ENCODE measurements around the gene SEMA3A. TPM values are rescaled to one million over a fixed set of nuclear protein-coding genes. Genes with fewer than 3 reads are reported as not detected.

Gene SEMA3A
- total RNA-seq, 2 experiments from 2014 or later: not detected

GRCh38 chr7:84176716-84177115 is 17.9 kb downstream of the SEMA3A start:
- ChIA-PET CTCF (ENCODE audit: unreplicated experiment) (no interaction called here), POLR2A (no interaction called here)
- Histone ChIP-seq H3K4me3 (ENCODE audit: low read depth, low read length, poor library complexity, severe bottlenecking) (no peak overlapping the region), H3K79me2 (ENCODE audit: insufficient read depth, low read depth, low read length) (no peaks in the 10 kb centered on the region), H2AFZ (ENCODE audit: low read length) (no peak overlapping the region), H3K4me2 (ENCODE audit: low read length) (no peak overlapping the region), H3K9me2 (ENCODE audit: insufficient read depth, low read length) (no peaks in the 10 kb centered on the region), H3K27ac (ENCODE audit: low read depth, low read length, poor library complexity, severe bottlenecking) (no peak overlapping the region), H4K20me1 (ENCODE audit: insufficient read depth, low read length) (no peaks in the 10 kb centered on the region), H3K4me1 (ENCODE audit: insufficient read depth, low read length, poor library complexity, severe bottlenecking) (no peaks in the 10 kb centered on the region), H3K36me3 (ENCODE audit: insufficient read depth, low read length) (no peaks in the 10 kb centered on the region), H3K9me3 (ENCODE audit: low read length) (no peaks in the 10 kb centered on the region)
- intact Hi-C loops (cut with micrococcal nuclease; ENCODE audit: unreplicated experiment): no loop called here
- no peak for TF ChIP-seq CTCF (conservative IDR thresholded peaks at IDR 0.05; ENCODE audit: low read length)
- TF ChIP-seq EZH2phosphoT487 (IDR thresholded peaks at IDR 0.05; ENCODE audit: borderline replicate concordance, low read depth, low read length): no peak
- DNase-seq (ENCODE audit: low spot score): no peak
- BruUV-seq (replicated peaks): no TSS peak

- no peaks in the 10 kb centered on the region for H3K36me3 ChIP-seq (ENCODE audit: insufficient read depth, low read length)
- H3K79me2 ChIP-seq (ENCODE audit: insufficient read depth, low read depth, low read length): no peaks in the 10 kb centered on the region
- ChIA-PET CTCF (ENCODE audit: unreplicated experiment) (no interaction called here), POLR2A (no interaction called here)
- H3K9me2 ChIP-seq (ENCODE audit: insufficient read depth, low read length): no peaks in the 10 kb centered on the region
- H3K27ac ChIP-seq (ENCODE audit: low read depth, low read length, poor library complexity, severe bottlenecking): no peak overlapping the region
- H3K4me2 ChIP-seq (ENCODE audit: low read length): no peak overlapping the region
- TF ChIP-seq CTCF (conservative IDR thresholded peaks at IDR 0.05; ENCODE audit: low read length): no peak
- TF ChIP-seq EZH2phosphoT487 (IDR thresholded peaks at IDR 0.05; ENCODE audit: borderline replicate concordance, low read depth, low read length): no peak
- no TSS peak for BruUV-seq (replicated peaks)
- DNase-seq (ENCODE audit: low spot score): no peak
- H2AFZ ChIP-seq (ENCODE audit: low read length): no peak overlapping the region
- no peak overlapping the region for H3K4me3 ChIP-seq (ENCODE audit: low read depth, low read length, poor library complexity, severe bottlenecking)
- intact Hi-C loops (cut with micrococcal nuclease; ENCODE audit: unreplicated experiment): no loop called here
- no peaks in the 10 kb centered on the region for H3K4me1 ChIP-seq (ENCODE audit: insufficient read depth, low read length, poor library complexity, severe bottlenecking)
- H4K20me1 ChIP-seq (ENCODE audit: insufficient read depth, low read length): no peaks in the 10 kb centered on the region
- no peaks in the 10 kb centered on the region for H3K9me3 ChIP-seq (ENCODE audit: low read length)
Measured at GRCh38 chr7:84175461-84175860, 19.1 kb downstream of the SEMA3A start.

GRCh38 chr7:84170646-84171045 is 23.9 kb downstream of the SEMA3A start:
- no peaks in the 10 kb centered on the region for H3K9me3 ChIP-seq (ENCODE audit: low read length)
- no peak overlapping the region for H3K4me2 ChIP-seq (ENCODE audit: low read length)
- H3K79me2 ChIP-seq (ENCODE audit: insufficient read depth, low read depth, low read length): no peaks in the 10 kb centered on the region
- no peak overlapping the region for H2AFZ ChIP-seq (ENCODE audit: low read length)
- H3K4me1 ChIP-seq (ENCODE audit: insufficient read depth, low read length, poor library complexity, severe bottlenecking): no peaks in the 10 kb centered on the region
- no peaks in the 10 kb centered on the region for H4K20me1 ChIP-seq (ENCODE audit: insufficient read depth, low read length)
- intact Hi-C loops (cut with micrococcal nuclease; ENCODE audit: unreplicated experiment): no loop called here
- H3K36me3 ChIP-seq (ENCODE audit: insufficient read depth, low read length): no peaks in the 10 kb centered on the region
- BruUV-seq (replicated peaks): no TSS peak
- DNase-seq (ENCODE audit: low spot score): no peak
- no peaks in the 10 kb centered on the region for H3K9me2 ChIP-seq (ENCODE audit: insufficient read depth, low read length)
- TF ChIP-seq CTCF (conservative IDR thresholded peaks at IDR 0.05; ENCODE audit: low read length) (no peak), EZH2phosphoT487 (IDR thresholded peaks at IDR 0.05; ENCODE audit: borderline replicate concordance, low read depth, low read length) (no peak)
- no peak overlapping the region for H3K27ac ChIP-seq (ENCODE audit: low read depth, low read length, poor library complexity, severe bottlenecking)
- ChIA-PET CTCF (ENCODE audit: unreplicated experiment) (no interaction called here), POLR2A (no interaction called here)
- no peak overlapping the region for H3K4me3 ChIP-seq (ENCODE audit: low read depth, low read length, poor library complexity, severe bottlenecking)

Measured in OCI-LY7 (cell line).